Hepatocyte (in vitro differentiated cells): ENCODE data around the gene NRTN.

Source experiments
- EZH2 ChIP-seq: fragments of 200-600 bp; sonication (generic); IDR thresholded peaks from 2 replicates; pipeline ENCODE4 v1.6.1; 2016; ENCODE audit warnings: antibody characterized with exemption, mild to moderate bottlenecking, borderline replicate concordance
- EZH2phosphoT487 ChIP-seq: fragments of 200-600 bp; sonication (generic); IDR thresholded peaks from one replicate; pipeline ENCODE4 v1.6.1; 2018; ENCODE audit warnings: antibody characterized with exemption, mild to moderate bottlenecking, low read depth, moderate library complexity; ENCODE audit not compliant: unreplicated experiment, severe bottlenecking
- TF ChIP-seq, protein P1 (sequence below): fragments of 200-600 bp; sonication (generic); IDR thresholded peaks from 2 replicates; pipeline ENCODE4 v1.5.1; 2016; ENCODE audit warnings: antibody characterized with exemption, mild to moderate bottlenecking; ENCODE audit not compliant: poor library complexity

DNA sequence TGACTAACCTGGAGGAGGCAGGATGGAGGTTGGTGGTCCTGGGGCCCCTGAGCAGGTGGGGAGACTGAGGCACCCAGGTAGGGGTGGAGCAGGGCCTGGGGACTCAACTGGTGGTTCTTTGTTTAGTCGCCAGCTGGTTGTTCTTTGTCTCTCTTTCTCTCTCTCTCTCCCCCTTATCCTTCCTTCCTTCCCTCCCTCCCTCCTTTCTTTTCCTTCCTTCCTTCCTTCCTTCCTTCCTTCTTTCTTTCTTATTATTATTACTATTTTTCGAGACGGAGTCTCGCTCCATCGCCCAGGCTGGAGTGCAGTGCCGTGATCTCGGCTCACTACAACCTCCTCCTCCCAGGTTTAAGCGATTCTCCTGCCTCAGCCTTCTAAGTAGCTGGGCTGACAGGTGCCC is 6.6 kb upstream of the NRTN start:
- TF ChIP-seq, protein P1, sequence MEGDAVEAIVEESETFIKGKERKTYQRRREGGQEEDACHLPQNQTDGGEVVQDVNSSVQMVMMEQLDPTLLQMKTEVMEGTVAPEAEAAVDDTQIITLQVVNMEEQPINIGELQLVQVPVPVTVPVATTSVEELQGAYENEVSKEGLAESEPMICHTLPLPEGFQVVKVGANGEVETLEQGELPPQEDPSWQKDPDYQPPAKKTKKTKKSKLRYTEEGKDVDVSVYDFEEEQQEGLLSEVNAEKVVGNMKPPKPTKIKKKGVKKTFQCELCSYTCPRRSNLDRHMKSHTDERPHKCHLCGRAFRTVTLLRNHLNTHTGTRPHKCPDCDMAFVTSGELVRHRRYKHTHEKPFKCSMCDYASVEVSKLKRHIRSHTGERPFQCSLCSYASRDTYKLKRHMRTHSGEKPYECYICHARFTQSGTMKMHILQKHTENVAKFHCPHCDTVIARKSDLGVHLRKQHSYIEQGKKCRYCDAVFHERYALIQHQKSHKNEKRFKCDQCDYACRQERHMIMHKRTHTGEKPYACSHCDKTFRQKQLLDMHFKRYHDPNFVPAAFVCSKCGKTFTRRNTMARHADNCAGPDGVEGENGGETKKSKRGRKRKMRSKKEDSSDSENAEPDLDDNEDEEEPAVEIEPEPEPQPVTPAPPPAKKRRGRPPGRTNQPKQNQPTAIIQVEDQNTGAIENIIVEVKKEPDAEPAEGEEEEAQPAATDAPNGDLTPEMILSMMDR, result no peak
- TF ChIP-seq EZH2phosphoT487 (no peak), EZH2 (no peak)
